Left lung (tissue), 10 donors: ENCODE data around the gene LATS2. TPM values are rescaled to one million over a fixed set of nuclear protein-coding genes. Genes with fewer than 3 reads are reported as not detected.
"Not testable (repeated sequence)": the region's sequence is repeated elsewhere in the genome, so short reads cannot be mapped to it uniquely, and the experiment has no call there.

Source experiments
- ATAC-seq: fragments of 200-7000 bp; cut with Tn5 transposase; one replicate; pipeline ENCODE4 v1.9.1; 2020; ENCODE audit warnings: moderate library complexity
- DNase-seq, 4 donors: peaks; one replicate each; pipeline ENCODE4 v3.0.0-alpha.2; 2013 to 2020
- H3K27ac ChIP-seq, 2 donors: fragments of 200-600 bp; sonication (generic) in 1 of 2; one replicate each; pipeline versions ENCODE4 v1.5.0 to v1.8.0; 2020 to 2021
- H3K27me3 ChIP-seq, 2 donors: fragments of 200-600 bp; sonication (generic) in 1 of 2; one replicate each; pipeline versions ENCODE4 v1.5.0 to v1.8.0; 2020 to 2021
- H3K36me3 ChIP-seq, 2 donors: fragments of 200-600 bp; sonication (generic) in 1 of 2; one replicate each; pipeline versions ENCODE4 v1.5.0 to v1.8.0; 2020 to 2021
- H3K4me1 ChIP-seq, 2 donors: fragments of 200-600 bp; one replicate each; pipeline ENCODE4 v1.8.0; 2021
- H3K4me3 ChIP-seq, 2 donors: fragments of 200-600 bp; sonication (generic) in 1 of 2; one replicate each; pipeline versions ENCODE4 v1.5.0 to v1.8.0; 2020 to 2021; ENCODE audit warnings: mild to moderate bottlenecking in 1 of 2
- H3K9me3 ChIP-seq, 2 donors: fragments of 200-600 bp; sonication (generic) in 1 of 2; one replicate each; pipeline versions ENCODE4 v1.5.0 to v1.8.0; 2020 to 2021
- intact Hi-C, 2 donors: fragments of 100-400 bp; cut with DNase I; formaldehyde crosslinking; loops; one replicate each; pipeline versions ENCODE4 v1.11.2 to v1.14.2; 2022
- polyA plus RNA-seq, 6 donors: library from polyadenylated mRNA; unstranded; fragments of 120-200 nt; gene quantifications; one replicate each; pipeline ENCODE4 v1.2.1, GENCODE V29; 2013; ENCODE audit not compliant: insufficient read length in 6 of 6
- total RNA-seq, 2 donors: library from RNA; stranded (reverse); fragmentation: NEBNext Ultra II Directional; extraction: Animal tissue kit (Norgen Biotek cat#: 25700); gene quantifications; one replicate each; pipeline ENCODE4 v1.2.1, GENCODE V29; 2021
- TF ChIP-seq, protein P1 (sequence below), 2 donors: fragments of 200-600 bp; sonication (generic) in 1 of 2; IDR thresholded peaks; one replicate each; pipeline versions ENCODE4 v1.5.0 to v1.8.0; 2021; ENCODE audit warnings: antibody characterized with exemption in 2 of 2
- donor health status: DM: no; HTN: yes; CAD: no.
- donor health status: DM: no; HTN: no; CAD: no.

LATS2 gene
- total and polyA plus RNA-seq, 8 donors = 13.2 to 31.9 (median 17.0) TPM

DNA sequence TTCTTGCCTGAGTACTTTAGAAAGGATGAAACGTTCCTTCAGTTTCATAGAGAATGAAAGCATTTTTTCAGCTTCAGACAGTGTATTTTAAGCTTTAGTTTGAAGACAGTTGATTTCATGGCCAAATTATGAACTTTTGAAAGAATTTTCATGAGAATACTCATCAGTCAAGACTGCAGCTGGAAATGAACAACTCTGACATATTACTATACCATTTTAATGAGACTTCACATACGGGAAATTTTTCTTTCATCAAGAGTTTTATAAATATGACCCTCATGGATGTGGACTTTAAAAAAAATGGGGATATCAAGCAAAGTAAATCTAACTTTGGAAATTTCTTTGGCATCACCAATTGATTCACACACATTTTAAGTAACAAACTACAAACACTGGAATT lies 6.4 kb downstream of the LATS2 start:
- H3K4me3 ChIP-seq = no peak overlapping the region
- H3K9me3 ChIP-seq = no peaks in the 10 kb centered on the region
- no peaks in the 10 kb centered on the region for H3K27me3 ChIP-seq
- H3K4me1 ChIP-seq = peaks cover 20 to 85% of the 10 kb centered on the region in 2 donors
- ATAC-seq = no peak
- no peak for DNase-seq
- H3K27ac ChIP-seq = no peak overlapping the region
- intact Hi-C loops = no loop called here
- H3K36me3 ChIP-seq = no peaks in the 10 kb centered on the region
- TF ChIP-seq, protein P1, sequence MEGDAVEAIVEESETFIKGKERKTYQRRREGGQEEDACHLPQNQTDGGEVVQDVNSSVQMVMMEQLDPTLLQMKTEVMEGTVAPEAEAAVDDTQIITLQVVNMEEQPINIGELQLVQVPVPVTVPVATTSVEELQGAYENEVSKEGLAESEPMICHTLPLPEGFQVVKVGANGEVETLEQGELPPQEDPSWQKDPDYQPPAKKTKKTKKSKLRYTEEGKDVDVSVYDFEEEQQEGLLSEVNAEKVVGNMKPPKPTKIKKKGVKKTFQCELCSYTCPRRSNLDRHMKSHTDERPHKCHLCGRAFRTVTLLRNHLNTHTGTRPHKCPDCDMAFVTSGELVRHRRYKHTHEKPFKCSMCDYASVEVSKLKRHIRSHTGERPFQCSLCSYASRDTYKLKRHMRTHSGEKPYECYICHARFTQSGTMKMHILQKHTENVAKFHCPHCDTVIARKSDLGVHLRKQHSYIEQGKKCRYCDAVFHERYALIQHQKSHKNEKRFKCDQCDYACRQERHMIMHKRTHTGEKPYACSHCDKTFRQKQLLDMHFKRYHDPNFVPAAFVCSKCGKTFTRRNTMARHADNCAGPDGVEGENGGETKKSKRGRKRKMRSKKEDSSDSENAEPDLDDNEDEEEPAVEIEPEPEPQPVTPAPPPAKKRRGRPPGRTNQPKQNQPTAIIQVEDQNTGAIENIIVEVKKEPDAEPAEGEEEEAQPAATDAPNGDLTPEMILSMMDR (IDR thresholded peaks at IDR 0.05) = no peak

DNA sequence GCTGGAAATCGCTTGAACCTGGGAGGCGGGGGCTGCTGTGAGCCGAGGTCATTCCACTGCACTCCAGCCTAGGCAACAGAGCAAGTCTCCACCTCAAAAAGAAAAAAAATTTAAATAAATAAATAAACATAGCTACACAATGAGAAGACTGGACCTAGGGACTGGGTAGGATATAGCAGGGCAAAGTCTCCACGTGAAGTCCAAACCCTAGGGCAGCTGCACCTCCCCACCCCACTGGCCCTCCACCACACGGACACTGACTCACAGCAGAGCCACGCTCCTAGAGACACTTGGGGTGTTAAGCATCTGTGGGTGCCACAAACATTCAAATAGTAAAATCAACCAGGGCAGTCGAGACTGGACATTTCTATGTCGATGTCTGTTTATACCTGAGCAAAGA lies 7.1 kb downstream of the LATS2 start:
- Histone ChIP-seq H3K4me1 (peaks cover 13 to 84% of the 10 kb centered on the region in 2 donors), H3K27me3 (no peaks in the 10 kb centered on the region), H3K9me3 (no peaks in the 10 kb centered on the region), H3K36me3 (no peaks in the 10 kb centered on the region), H3K4me3 (no peak overlapping the region), H3K27ac (no peak overlapping the region)
- no peak for ATAC-seq
- intact Hi-C loops = no loop called here
- TF ChIP-seq, protein P1 (IDR thresholded peaks at IDR 0.05) = no peak
- DNase-seq = no peak

DNA sequence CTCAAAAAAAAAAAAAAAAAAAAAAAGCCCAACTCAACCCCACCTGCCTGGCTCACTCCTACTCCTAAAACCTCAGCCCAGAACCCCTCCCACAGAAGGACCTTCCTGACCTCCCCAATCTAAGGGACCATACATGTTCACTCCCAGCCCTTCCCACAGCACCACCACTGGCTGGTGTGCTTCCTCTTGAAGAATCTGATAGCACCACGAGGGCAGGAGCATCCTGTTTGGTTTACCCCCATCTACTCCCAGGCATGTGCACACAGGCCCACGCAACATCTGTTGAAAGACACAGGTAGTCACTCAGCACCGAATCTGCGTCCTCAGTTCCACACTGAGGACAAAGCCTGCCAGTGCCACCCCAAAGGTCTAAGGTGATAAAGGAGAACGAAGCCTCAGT lies 8.2 kb downstream of the LATS2 start:
- DNase-seq (no peak), ATAC-seq (no peak)
- Histone ChIP-seq H3K36me3 (no peaks in the 10 kb centered on the region), H3K4me1 (peaks cover 12 to 76% of the 10 kb centered on the region in 2 donors), H3K27me3 (no peaks in the 10 kb centered on the region), H3K9me3 (no peaks in the 10 kb centered on the region), H3K27ac (no peak overlapping the region), H3K4me3 (no peak overlapping the region)
- TF ChIP-seq, protein P1 (IDR thresholded peaks at IDR 0.05) = no peak
- intact Hi-C loops = no loop called here

DNA sequence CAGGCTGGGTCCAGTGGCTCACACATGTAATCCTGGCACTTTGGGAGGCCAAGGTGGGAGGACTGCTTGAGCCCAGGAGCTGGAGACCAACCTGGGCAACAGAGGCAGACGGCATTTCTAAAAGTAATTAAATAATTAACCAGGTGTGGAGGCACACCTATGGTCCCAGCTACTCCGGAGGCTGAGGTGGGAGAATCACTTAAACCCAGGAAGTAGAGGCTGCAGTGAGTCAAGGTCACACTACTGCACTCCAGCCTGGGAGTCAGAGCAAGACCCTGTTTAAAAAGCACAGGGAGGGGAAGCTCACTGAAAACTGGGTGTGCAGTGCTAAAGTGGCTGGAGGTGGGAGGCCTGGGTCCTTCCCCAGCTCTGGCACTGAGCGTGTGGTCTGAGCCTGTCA lies 9.7 kb downstream of the LATS2 start:
- Histone ChIP-seq H3K9me3 (no peaks in the 10 kb centered on the region), H3K27me3 (no peaks in the 10 kb centered on the region), H3K4me3 (no peak overlapping the region), H3K36me3 (no peaks in the 10 kb centered on the region), H3K27ac (no peak overlapping the region), H3K4me1 (peaks cover 6 to 78% of the 10 kb centered on the region in 2 donors)
- TF ChIP-seq, protein P1 (IDR thresholded peaks at IDR 0.05) = no peak
- ATAC-seq = no peak
- DNase-seq = no peak
- intact Hi-C loops = no loop called here

DNA sequence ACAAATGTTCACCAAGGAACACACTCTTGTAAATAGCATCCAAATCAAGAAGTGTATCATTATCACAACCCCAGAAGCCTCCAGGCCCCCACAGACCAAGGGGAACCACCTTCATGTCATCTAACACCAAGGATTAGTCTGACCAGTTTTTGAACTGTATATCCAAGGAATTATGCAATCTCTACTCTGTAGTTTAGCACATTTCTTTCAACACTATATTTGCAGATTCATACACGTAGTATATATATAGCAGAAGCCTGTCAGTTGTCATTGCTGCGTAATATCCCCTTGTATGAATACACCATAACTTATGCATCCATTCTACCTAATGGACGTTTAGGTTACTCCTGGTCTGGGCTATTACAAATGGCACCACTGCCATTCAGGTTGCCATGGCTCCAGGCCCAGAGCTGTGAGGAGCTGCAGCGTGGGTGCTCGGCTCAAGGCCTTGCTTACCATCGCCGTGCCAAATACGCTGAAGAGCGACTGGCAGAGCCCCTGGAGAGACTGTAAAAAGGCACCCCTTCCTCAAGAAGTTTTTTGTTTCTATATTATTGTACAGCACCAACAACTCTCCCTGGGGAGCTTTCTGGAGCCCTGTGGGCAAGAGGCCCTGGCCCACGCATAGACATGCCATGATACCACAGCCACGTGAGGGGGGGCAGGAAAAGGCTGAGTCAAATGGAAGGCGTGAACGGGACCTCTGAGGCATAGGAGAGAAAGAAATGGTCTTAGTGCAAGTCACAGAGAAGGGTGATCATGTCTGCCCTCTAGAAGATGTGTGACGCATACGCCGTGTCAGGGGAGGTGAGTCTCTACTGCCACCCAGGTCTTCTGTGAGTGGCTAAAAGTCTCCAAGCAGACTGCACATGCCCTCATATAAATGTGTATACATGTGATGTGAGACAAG lies 10.8 kb downstream of the LATS2 start:
- Histone ChIP-seq H3K36me3 (no peaks in the 10 kb centered on the region), H3K9me3 (no peaks in the 10 kb centered on the region), H3K4me3 (no peak overlapping the region), H3K27me3 (no peaks in the 10 kb centered on the region), H3K27ac (no peak overlapping the region), H3K4me1 (peaks cover 6 to 80% of the 10 kb centered on the region in 2 donors)
- ATAC-seq (no peak), DNase-seq (no peak)
- TF ChIP-seq, protein P1 (IDR thresholded peaks at IDR 0.05) = no peak
- intact Hi-C loops = no loop called here

DNA sequence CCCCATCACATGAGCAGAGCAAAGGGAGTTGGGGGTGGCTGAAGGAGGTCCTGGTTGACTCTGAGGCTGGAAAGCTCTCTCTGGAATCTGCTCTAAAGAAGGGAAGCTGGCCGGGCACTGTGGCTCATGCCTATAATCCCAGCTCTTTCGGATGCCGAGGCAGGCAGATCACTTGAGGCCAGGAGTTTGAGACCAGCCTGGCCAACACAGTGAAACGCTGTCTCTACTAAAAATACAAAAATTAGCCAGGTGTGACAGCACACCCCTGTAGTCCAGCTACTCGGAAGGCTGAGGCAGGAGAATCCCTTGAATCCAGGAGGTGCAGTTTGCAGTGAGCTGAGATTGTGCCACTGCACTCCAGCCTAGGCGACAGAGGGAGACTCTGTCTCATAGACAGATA lies 11.7 kb downstream of the LATS2 start:
- H3K27me3 ChIP-seq, intact Hi-C loops, DNase-seq, H3K9me3 ChIP-seq, H3K36me3 ChIP-seq, H3K4me3 ChIP-seq, ATAC-seq, H3K27ac ChIP-seq: not testable (repeated sequence)
- peaks cover 2 to 87% of the 10 kb centered on the region in 2 donors for H3K4me1 ChIP-seq
